ENCODE results near the gene ZNF441.
"Not testable (repeated sequence)": the region's sequence is repeated elsewhere in the genome, so short reads cannot be mapped to it uniquely, and the experiment has no call there.

The ZNF441 gene

DNA sequence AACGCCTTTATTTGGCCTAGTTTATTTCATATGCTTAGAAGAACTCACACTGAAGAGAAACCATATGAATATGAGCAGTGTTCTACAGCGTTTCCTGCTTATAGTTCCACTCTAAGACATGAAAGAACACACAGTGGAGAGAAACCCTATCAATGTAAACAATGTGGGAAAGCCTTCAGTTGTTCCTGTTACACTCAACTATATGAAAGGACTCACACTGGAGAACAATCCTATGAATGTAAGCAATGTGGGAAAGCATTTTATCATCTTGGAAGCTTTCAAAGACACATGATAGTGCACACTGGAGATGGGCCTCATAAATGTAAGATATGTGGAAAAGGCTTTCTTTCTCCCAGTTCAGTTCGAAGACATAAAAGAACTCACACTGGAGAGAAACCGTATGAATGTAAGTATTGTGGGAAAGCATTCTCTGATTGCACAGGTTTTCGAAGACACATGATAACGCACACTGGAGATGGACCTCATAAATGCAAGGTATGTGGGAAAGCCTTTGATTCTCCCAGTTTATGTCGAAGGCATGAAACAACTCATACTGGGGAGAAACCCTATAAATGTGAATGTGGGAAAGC, 13.7 kb downstream of the ZNF441 start:
- DNase-seq (ENCODE audit: low read depth in 2 of 2) = no peak

DNA sequence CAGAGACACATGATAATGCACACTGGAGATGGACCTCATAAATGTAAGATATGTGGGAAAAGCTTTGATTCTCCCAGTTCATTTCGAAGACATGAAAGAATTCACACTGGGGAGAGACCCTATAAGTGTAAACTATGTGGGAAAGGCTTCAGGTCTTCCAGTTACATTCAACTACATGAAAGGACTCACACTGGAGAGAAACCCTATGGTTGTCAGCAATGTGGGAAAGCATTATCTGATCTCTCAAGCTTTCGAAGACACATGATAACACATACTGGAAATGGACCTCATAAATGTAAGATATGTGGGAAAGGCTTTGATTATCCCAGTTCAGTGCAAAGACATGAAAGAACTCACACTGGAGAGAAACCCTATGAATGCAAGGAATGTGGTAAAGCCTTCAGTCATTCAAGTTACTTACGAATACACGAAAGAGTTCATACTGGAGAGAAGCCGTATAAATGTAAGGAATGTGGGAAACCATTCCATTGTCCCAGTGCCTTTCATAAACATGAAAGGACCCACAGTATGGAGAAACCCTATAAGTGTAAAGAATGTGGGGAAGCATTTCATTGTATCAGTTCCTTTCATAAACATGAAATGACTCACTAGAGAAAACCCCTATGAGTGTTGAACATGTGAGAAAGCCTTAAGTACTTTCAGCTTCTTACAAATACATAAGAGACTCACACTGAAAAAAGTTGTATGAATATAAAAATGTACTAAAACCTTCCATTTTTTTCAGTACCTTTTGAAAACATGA, 14.7 kb downstream of the ZNF441 start:
- DNase-seq (ENCODE audit: low read depth in 2 of 2) = no peak

DNA sequence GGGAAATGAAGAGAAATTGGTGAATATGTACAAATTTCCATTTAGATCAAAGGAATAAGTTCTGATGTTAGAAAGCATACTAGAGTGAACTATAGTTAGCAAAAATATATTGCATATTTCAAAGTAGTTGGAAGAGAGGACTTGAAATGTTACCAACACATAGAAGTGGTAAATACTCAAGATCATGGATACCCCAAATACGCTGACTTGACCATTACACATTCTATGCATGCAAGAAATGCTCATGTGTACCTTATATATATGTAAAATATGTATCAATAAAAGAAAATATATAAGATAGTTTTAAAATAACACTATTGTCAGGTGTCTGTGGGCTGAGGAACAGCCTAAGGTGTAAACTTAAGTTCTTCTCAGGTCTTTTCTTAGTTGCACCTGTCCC, 17.0 kb downstream of the ZNF441 start:
- DNase-seq (ENCODE audit: low read depth in 2 of 2) = no peak

DNA sequence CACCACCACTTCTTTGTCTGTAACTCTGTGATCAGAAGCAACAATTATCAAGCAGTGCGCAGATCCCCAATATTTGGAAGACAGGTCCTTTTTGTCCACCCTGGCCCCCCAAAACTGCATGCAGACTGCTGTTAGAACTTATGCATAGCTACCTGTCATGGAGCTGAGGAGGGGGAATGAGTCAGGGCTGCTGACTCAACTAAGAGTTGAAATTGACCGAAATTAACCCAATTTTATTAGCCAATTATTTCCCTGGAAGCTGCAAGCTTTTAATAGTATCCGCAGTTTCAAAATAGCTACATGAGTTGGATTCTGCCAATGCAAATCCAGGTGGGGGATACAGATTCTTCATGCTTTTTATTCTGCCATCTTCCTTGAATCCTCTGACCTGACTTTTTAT, 17.6 kb downstream of the ZNF441 start:
- DNase-seq (ENCODE audit: low read depth in 2 of 2) = no peak

DNA sequence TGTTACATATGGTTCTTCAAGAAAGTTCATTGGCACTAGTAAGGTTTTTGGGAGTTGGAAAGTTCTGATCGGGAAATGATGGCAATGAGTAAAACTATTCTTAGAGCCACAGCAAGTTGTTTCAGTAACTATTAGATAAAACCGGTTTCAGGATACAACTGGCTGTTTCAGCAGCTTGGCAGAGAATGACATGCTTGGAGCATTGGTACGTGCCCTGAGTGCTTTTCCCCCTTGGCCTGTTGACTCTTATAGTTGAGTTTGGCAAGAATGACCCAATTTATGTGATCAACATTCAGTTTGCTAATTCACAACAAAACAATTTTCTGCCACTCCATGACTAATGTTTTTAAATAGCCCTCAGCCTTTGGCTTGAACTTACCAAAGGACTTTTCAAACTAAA, 20.7 kb downstream of the ZNF441 start:
- no peak for DNase-seq (ENCODE audit: low read depth in 2 of 2)

DNA sequence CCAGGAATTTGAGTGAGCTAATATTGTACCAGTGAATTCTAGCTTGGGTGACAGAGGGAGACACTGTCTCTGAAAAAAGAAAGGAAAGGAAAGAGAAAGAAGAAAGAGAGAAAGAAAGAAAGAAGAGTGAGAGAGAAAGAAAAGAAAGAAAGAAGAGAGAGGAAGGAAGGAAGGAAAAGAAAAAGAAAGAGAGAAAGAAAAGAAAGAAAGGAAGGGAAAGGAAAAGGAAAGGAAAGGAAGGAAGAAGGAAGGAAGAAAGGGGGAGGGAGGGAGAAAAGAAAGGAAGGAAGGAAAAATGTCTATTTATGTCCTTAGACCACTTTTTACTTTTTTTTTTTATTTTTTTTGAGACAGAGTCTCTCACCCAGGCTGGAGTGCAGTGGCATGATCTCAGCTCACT, 26.1 kb downstream of the ZNF441 start:
- DNase-seq (ENCODE audit: low read depth in 2 of 2) = no peak

DNA sequence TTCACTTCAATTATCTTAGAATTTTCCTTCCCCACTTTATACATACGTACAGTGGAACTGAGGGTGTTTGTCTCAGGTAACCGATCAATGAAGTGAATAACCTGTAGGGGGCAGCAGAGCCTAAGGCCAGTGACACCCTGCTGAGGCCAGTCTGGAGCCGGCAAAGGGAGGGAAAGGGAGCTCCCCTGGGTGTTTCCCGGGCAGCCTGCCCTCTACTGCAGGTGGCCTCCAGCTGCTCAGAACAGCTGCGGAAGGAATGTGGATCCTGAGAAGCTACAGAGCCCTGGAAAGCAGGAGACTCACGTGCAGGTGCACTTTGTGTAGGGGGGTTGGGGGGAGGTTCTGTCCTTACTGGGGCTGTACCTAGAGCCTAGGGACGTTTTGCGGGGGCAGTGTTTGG, 30.7 kb downstream of the ZNF441 start:
- DNase-seq (ENCODE audit: low read depth in 2 of 2) = peak; percentile 44 to 72

DNA sequence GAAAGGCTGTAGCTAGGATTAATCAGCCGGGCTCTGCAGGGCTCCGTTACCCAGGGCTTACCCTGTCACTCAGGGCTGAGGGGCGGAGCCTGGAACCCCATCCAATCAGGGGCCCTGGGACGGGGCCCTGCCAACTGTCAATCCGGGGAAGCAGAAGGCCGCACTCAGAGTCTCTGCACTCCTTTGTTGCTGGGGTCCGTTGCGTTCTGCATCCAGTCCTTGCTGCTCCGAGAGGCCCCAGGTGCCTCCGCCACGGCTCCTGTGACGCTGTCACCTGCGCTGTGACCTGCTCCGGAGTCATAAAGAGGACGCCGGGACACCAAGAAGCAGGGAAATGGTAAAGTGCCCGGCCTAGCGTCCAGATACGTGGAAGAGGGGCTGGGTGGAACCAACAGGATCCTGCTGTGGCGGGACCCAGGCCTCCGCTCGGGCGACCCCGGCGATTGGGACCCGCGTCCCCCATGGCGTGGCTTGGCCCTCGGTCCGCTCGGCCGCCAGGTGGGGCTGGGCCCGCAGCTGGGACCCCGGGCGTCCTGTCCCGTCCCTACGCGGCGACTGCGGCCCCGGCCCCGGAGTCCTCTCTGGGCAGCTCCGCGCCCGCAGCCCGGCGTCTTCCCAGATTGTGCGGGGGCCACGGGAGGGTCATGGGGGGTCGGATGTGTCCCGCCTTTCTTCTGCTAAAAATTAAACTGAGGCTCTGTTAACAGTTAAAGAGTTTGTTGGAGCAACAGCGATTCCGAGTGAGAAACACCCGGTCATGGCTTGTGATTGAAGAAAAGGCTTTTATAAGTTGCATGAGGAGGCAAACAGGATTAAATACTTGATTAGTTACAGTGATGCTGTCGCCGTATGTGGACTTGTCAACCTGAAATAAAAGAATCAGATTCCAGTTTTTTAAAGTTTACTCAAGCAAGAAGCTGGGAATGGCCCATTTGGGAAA, 31.9 kb downstream of the ZNF441 start, which contains the start of gene ZNF491:
Gene ZNF491 (plus strand): TSS at position 133 of the 940 bp plus-strand sequence. CDS start 7,431 bp downstream, outside the sequence.
- peak; percentile 80 to 87 for DNase-seq (ENCODE audit: low read depth in 2 of 2)

DNA sequence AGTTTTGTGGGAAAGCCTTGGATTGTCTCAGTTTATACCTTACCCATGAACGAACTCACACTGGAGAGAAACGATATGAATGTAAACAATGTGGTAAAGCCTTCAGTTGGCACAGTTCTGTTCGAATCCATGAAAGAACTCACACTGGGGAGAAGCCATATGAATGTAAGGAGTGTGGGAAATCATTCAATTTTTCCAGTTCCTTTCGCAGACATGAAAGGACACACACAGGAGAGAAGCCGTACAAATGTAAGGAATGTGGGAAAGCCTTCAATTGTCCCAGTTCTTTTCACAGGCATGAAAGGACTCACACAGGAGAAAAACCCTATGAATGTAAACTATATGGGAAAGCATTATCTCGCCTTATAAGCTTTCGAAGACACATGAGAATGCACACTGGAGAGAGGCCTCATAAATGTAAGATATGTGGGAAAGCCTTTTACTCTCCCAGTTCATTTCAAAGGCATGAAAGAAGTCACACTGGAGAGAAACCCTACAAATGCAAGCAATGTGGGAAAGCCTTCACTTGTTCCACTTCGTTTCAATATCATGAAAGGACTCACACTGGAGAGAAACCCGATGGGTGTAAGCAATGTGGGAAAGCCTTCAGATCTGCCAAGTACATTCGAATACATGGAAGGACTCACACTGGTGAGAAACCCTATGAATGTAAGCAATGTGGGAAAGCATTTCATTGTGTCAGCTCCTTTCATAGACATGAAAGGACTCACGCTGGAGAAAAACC, 39.7 kb downstream of the ZNF441 start:
- no peak for DNase-seq (ENCODE audit: low read depth in 2 of 2)

DNA sequence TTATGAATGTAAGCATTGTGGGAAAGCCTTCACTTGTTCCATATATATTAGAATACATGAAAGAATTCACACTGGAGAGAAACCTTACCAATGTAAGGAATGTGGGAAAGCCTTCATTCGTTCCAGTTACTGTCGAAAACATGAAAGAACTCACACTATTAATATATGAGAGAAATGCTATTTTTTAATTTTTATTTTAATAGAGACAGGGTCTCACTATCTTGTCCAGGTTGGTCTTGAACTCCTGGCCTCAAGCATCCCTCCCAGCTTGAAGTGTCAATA, 40.2 kb downstream of the ZNF441 start:
- no peak for DNase-seq (ENCODE audit: low read depth in 2 of 2)

DNA sequence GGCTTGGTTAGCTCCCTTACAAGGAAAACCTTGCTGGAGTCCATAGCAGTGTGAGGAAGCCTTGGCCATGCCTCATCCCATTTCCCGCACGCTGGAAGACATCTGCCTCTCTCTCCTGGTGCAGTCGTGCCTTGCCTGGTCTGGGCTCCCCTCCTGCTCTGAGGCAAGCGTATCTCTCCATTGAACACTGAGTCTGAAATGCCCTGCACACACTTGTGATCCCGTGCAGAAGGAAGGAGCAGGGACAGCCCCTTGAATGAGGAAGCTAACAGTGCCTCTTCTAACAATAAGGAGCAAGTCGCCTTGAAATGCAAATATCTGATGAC, 46.9 kb downstream of the ZNF441 start:
- no peak for DNase-seq (ENCODE audit: low read depth in 2 of 2)

DNA sequence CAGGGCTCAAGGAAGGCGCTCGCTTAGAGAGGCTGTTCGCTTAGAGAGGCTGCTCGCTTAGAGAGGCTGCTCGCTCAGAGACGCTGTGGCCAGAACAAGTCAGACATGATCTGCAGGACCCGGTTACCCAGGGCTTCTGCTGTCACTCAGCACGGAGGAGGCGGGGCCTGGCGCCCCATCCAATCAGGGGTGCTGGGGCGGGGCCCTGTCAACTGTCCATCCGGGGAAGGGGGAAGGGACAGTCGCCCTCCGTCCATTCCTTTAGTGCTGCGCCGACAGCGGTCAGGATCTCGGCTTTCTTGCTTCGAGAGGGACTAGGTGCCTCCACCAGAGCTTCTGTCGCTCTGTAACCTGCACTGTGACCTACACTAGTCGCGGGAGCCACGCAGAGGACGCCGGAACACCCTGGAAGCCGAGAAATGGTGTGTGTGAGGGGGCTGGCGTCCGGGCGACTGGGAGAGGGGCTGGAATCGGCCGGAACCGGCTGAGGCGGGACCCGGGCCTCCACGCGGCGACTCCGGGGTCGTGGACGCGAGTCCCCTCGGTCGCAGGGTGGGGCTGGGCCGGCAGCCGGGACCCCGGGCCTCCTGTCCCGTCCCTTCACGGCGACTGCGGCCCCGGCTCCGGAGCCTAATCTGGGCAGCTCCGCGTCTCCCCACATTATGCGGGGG, 47.4 kb downstream of the ZNF441 start, which contains the start of gene ZNF440:
Gene ZNF440 (plus strand): TSS at position 245 of the 671 bp plus-strand sequence. CDS start 175 bp downstream, at position 420.
- peak; percentile 70 to 90 for DNase-seq (ENCODE audit: low read depth in 2 of 2)

DNA sequence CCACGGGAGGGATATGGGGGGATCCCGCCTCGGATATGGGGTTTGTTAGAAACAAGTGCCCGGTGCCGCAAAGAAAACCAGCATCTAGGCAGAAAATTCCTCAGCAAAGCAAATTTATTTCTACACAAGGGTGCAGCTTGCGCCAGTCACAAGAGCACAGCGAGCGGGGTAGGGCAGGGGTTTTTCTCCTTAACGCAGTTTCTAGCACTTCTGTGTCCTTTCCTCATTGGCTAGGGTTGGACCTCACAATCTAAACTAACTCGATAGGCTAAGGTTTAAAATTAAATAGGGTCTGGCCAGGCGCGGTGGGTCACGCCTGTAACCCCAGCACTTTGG, 47.9 kb downstream of the ZNF441 start:
- DNase-seq (ENCODE audit: low read depth in 2 of 2) = no peak

DNA sequence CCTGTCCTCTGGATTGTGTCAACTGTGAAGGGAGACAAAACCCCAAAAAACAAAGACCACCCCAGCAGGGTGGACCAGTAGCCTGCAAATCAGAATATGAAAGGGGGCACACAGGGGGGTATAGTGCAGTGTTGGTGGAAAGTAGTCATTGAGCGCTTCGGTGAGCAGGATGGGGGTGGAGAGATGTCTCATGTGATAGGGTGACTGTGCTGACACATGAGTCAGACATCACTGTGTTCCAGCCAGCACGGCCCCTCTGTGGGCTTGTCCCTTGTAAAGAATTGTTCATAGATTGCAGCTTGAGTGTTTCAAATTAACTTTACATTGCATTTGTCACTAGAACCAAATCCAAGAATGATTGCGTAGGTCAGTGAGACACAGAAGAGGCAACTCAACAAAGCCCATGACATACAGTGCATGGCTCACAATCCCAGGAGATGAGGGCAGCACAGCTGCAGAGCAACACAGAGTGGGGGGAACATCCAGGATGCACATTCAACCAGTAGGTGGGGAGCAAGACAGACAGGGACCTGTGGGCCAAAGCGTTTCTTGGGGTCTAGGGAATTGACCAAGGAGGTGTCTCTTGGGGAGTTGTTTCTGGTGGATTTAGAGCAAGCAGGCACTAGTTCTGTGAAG, 54.8 kb downstream of the ZNF441 start:
- DNase-seq (ENCODE audit: low read depth in 2 of 2) = no peak

DNA sequence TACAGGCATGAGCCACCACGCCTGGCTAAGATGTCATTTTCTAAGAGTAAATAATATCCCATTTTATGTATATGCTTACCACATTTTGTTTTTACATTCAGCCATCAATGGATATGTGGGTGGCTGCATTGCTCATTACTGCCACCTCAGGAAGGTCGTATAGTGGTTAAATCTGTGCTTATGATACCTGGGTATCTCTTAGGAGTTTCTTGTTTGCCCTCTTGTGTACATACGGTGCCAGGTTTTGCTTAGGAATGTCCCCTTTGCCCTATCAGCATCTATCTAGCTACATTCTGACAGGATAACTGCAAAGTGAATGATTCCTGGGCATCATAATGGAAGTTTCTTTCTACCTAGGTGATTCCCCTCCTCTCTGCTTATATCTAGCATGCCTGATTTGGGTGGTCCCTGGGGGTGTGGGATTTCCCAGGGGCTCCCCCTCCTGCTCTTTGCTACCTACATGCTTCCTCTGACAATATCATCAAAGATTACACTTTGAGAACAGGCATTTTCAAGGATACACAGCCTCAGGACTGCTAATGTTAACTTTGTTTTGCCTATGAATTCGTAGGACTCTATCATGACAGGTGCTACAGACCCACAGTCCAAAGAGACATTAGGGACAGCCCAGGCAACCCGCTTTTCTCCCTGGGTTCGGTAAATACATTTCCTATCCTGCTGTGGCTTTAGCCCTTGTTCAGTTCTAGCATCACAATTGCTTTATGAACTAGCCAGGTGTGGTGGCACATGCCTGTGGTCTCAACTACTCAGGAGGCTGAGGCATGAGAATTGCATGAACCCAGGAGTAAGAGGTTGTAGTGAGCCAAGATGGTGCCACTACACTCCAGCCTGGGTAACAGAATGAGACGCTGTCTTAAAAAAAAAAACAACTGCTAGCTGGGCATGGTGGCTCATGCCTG, 62.4 kb downstream of the ZNF441 start:
- DNase-seq (ENCODE audit: low read depth in 2 of 2) = not testable (repeated sequence)

DNA sequence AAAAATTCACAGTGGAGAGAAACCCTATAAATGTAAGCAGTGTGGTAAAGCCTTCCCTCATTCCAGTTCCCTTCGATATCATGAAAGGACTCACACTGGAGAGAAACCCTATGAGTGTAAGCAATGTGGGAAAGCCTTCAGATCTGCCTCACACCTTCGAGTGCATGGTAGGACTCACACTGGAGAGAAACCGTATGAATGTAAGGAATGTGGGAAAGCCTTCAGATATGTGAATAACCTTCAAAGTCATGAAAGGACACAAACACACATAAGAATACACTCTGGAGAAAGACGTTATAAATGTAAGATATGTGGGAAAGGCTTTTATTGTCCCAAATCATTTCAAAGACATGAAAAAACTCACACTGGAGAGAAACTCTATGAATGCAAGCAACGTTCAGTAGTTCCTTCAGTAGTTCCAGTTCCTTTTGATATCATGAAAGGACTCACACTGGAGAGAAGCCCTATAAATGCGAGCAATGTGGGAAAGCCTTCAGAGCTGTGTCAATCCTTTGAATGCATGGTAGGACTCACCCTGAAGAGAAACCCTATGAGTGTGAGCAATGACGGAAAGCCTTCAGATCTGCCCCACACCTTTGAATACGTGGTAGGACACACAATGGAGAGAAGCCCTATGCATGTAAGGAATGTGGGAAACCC, 65.6 kb downstream of the ZNF441 start:
- DNase-seq (ENCODE audit: low read depth in 2 of 2) = no peak

DNA sequence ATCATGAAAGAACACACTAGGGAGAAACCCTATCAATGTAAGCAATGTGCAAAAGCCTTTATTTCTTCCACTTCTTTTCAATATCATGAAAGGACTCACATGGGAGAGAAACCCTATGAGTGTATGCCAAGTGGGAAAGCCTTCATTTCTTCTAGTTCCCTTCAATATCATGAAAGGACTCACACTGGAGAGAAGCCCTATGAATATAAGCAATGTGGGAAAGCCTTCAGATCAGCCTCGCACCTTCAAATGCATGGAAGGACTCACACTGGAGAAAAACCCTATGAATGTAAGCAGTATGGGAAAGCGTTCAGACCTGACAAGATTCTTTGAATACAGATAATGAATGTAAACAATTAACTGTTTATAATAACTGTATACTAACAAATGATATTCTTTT, 66.7 kb downstream of the ZNF441 start:
- no peak for DNase-seq (ENCODE audit: low read depth in 2 of 2)

Data from stimulated activated CD4-positive, alpha-beta T cell treated with anti-CD3 and anti-CD28 coated beads, Interleukin-12 subunit alpha, Interleukin-12 subunit beta, amount 100 ng/mL, for 24 hours (primary cell).